A549 (cell line): ENCODE measurements around the gene NSMF. TPM values are rescaled to one million over a fixed set of nuclear protein-coding genes. Genes with fewer than 3 reads are reported as not detected.

Experiments used
- ATAC-seq, 2 experiments: fragments of 200-7000 bp in 1 of 2; fragments of >200 bp in 1 of 2; cut with Nextera tagmentation in 1 of 2; cut with Tn5 transposase in 1 of 2; 3 replicates each; pipeline versions ENCODE4 v1.8.0 to v1.9.1; 2018 to 2020; ENCODE audit warnings: mild to moderate bottlenecking in 1 of 2, moderate library complexity in 1 of 2
- CTCF ChIA-PET: fragments of 300-600 bp; sonication (Branson Sonifier 250); formaldehyde crosslinking; extraction: SDS; loops from one replicate; lab custom pipeline; 2021; ENCODE audit warnings: antibody characterized with exemption, inconsistent platforms; lab: Yijun Ruan, JAX
- POLR2A ChIA-PET: fragments of 350-600 bp; formaldehyde crosslinking; extraction: SDS; loops from one replicate; lab custom pipeline; 2021; ENCODE audit warnings: antibody characterized with exemption, inconsistent platforms; lab: Yijun Ruan, JAX
- DNase-seq, 2 experiments: peaks; one replicate each; pipeline versions ENCODE4 v3.0.0 to v3.0.0-alpha.2; 2011 to 2016; ENCODE audit warnings: low read depth in 1 of 2, low spot score in 1 of 2
- FAIRE-seq: peaks from 2 replicates; lab custom pipeline; 2011; peaks lifted over from hg19 to GRCh38; lab: Jason Lieb, UNC
- H3K27ac ChIP-seq, 2 experiments: fragments of >200 bp; sonication (Bioruptor Twin); formaldehyde crosslinking; 3 replicates each; pipeline ENCODE4 v1.5.1; 2016 to 2017
- H3K4me1 ChIP-seq: fragments of >200 bp; sonication (Bioruptor Twin); formaldehyde crosslinking; 3 replicates; pipeline ENCODE4 v1.6.1; 2016
- H3K4me2 ChIP-seq: fragments of >200 bp; sonication (Bioruptor Twin); formaldehyde crosslinking; 3 replicates; pipeline ENCODE4 v1.6.1; 2016
- H3K4me3 ChIP-seq: fragments of >200 bp; sonication (Bioruptor Twin); formaldehyde crosslinking; 3 replicates; pipeline ENCODE4 v1.5.1; 2016
- H3K9me3 ChIP-seq: fragments of >200 bp; sonication (Bioruptor Twin); formaldehyde crosslinking; 3 replicates; pipeline ENCODE4 v1.6.1; 2016
- CBX8 ChIP-seq: fragments of 200-600 bp; sonication (generic); IDR thresholded peaks from 2 replicates; pipeline ENCODE4 v1.6.1; 2016
- CTCF ChIP-seq: fragments of >200 bp; sonication (Bioruptor Twin); formaldehyde crosslinking; IDR thresholded peaks from 3 replicates; pipeline ENCODE4 v1.5.1; 2016
- FOXS1 ChIP-seq: fragments of 250-450 bp; sonication (Bioruptor Pico); IDR thresholded peaks from 2 replicates; pipeline ENCODE4 v1.5.0; 2020; ENCODE audit warnings: mild to moderate bottlenecking, moderate library complexity
- HDAC2 ChIP-seq: fragments of 200-600 bp; sonication (generic); IDR thresholded peaks from 2 replicates; pipeline ENCODE4 v1.6.1; 2016
- HES2 ChIP-seq: fragments of >200 bp; sonication (Bioruptor Twin); formaldehyde crosslinking; IDR thresholded peaks from 2 replicates; pipeline ENCODE4 v1.6.1; 2016
- HOXB5 ChIP-seq: fragments of 250-450 bp; sonication (Bioruptor Pico); IDR thresholded peaks from 2 replicates; pipeline ENCODE4 v1.5.0; 2020; ENCODE audit warnings: mild to moderate bottlenecking, moderate library complexity
- MAZ ChIP-seq: fragments of 150-350 bp; IDR thresholded peaks from 2 replicates; pipeline ENCODE4 v1.6.1; 2014; ENCODE audit warnings: antibody characterized with exemption, low read depth, low read length, borderline replicate concordance
- MYC ChIP-seq: IDR thresholded peaks from 2 replicates; pipeline ENCODE4 v1.6.1; 2012; ENCODE audit warnings: mild to moderate bottlenecking, inconsistent platforms, low read length, improper control_type of control experiment, borderline replicate concordance
- NPAS2 ChIP-seq: fragments of 250-450 bp; sonication (Bioruptor Pico); IDR thresholded peaks from 2 replicates; pipeline ENCODE4 v1.8.0; 2022; ENCODE audit warnings: mild to moderate bottlenecking, moderate library complexity, borderline replicate concordance
- RAD21 ChIP-seq, 2 experiments: fragments of >200 bp in 1 of 2; sonication (Bioruptor Twin) in 1 of 2; formaldehyde crosslinking in 1 of 2; IDR thresholded peaks in 1 of 2; conservative IDR thresholded peaks in 1 of 2; 2 replicates in 1 of 2; 3 replicates in 1 of 2; pipeline ENCODE4 v1.6.1; 2012 to 2018; ENCODE audit warnings: inconsistent platforms in 1 of 2
- RARB ChIP-seq: fragments of 250-450 bp; sonication (Bioruptor Pico); IDR thresholded peaks from 2 replicates; pipeline ENCODE4 v1.8.0; 2021; ENCODE audit warnings: mild to moderate bottlenecking, moderate library complexity
- RCOR1 ChIP-seq: fragments of 150-350 bp; IDR thresholded peaks from 2 replicates; pipeline ENCODE4 v1.6.1; 2014; ENCODE audit warnings: antibody characterized with exemption, low read length, low read depth
- RNF2 ChIP-seq: fragments of 200-600 bp; sonication (generic); IDR thresholded peaks from 2 replicates; pipeline ENCODE4 v1.6.1; 2016; ENCODE audit warnings: low read depth, mild to moderate bottlenecking, antibody characterized with exemption, moderate library complexity, borderline replicate concordance
- SMC3 ChIP-seq: fragments of >200 bp; sonication (Bioruptor Twin); formaldehyde crosslinking; IDR thresholded peaks from 3 replicates; pipeline ENCODE4 v1.6.1; 2018; ENCODE audit warnings: inconsistent platforms
- ZFP36 ChIP-seq: fragments of 450-650 bp; IDR thresholded peaks from 2 replicates; pipeline ENCODE4 v1.6.1; 2014; ENCODE audit warnings: borderline replicate concordance; ENCODE audit not compliant: partially characterized antibody
- ZNF302 ChIP-seq: fragments of 250-450 bp; sonication (Bioruptor Pico); IDR thresholded peaks from 2 replicates; pipeline ENCODE4 v1.9.0; 2021; ENCODE audit warnings: inconsistent platforms, mild to moderate bottlenecking, moderate library complexity
- WGBS: methylation state at CpG from one replicate; pipeline ENCODE4 v1.1.6; 2017; ENCODE audit errors: missing lambda C conversion rate; 5-methylcytosine and 5-hydroxymethylcytosine counted together
- polyA plus RNA-seq, 4 experiments: library from polyadenylated mRNA; depleted of rRNA in 3 of 4; stranded (reverse); fragments of >200 nt; fragmentation: RNase III in 1 of 4; extraction: RNeasy Plus Mini Kit Qiagen cat#74134 plus additional on column Dnase treatment in 1 of 4; gene quantifications; 2 replicates in 3 of 4; 3 replicates in 1 of 4; pipeline ENCODE4 v1.2.3, GENCODE V29; 2011 to 2017

The NSMF gene
- polyA plus RNA-seq, 2 of the 4 experiments (the other 2 are of a cell fraction), result 16.0 to 29.2 TPM

GRCh38 chr9:137407590-137408300, 51.4 kb downstream of the NSMF start:
- ATAC-seq, result no peak
- no peaks in the 10 kb centered on the region for H3K9me3 ChIP-seq
- no peak for DNase-seq
- FAIRE-seq, result no peak
- TF ChIP-seq HDAC2, result no peak
- TF ChIP-seq NPAS2 (CRISPR knock-in tag), result no peak
- no peak for TF ChIP-seq ZNF302 (CRISPR knock-in tag)
- TF ChIP-seq CBX8, result no peak
- no peak for TF ChIP-seq ZFP36
- TF ChIP-seq MYC, result no peak
- TF ChIP-seq RNF2, result no peak
- no peak for TF ChIP-seq SMC3
- no peak for TF ChIP-seq RARB (CRISPR knock-in tag)
- TF ChIP-seq FOXS1 (CRISPR knock-in tag), result no peak
- TF ChIP-seq MAZ, result no peak
- no peak for TF ChIP-seq RCOR1
- TF ChIP-seq, all 56 proteins: peak for 0
- 88% methylated on average over 16 of the region's 31 CpGs for WGBS
- CTCF ChIA-PET, result interaction anchor here (0.9 to 4.4 kb wide), 11 partner anchors 9 to 131 kb away, joined by 3 to 51 read pairs (median 5); partner anchors contain the start of genes EXD3, NOXA1 and NRARP
- Histone ChIP-seq H3K4me2 (peak overlapping the region; percentile 89), H3K27ac (peak overlapping the region; percentile 58 to 82; a peak in 4 of 6 replicates), H3K4me1 (peaks cover 38% of the 10 kb centered on the region), H3K4me3 (peak overlapping the region; percentile 35)
- POLR2A ChIA-PET, result interaction anchor here (2.4 kb wide), 1 partner anchor 106 kb away, joined by 13 read pairs; the partner anchor contains the start of gene NRARP

GRCh38 chr9:137406876-137407589, 52.1 kb downstream of the NSMF start:
- peak; percentile 60 to 64 for DNase-seq

More at GRCh38 chr9:137406876-137407589, 52.1 kb downstream of the NSMF start:
- CTCF ChIA-PET, result interaction anchor here (1.0 to 4.4 kb wide), 9 partner anchors 9 to 130 kb away, joined by 3 to 51 read pairs (median 5); partner anchors contain the start of gene NRARP
- ATAC-seq (peak; percentile 77 to 90), FAIRE-seq (no peak)
- POLR2A ChIA-PET, result no interaction called here
- peak overlapping the region; percentile 89 for H3K4me2 ChIP-seq
- peaks cover 31% of the 10 kb centered on the region for H3K4me1 ChIP-seq
- 0 out of 2 replicates have a peak, but pooled peaks have one; percentile 25 for TF ChIP-seq HOXB5 (CRISPR knock-in tag)
- peak; percentile 69 to 87; a peak in 4 of 5 replicates for TF ChIP-seq RAD21 (conservative IDR thresholded peaks at IDR 0.05 in 1 of 2, IDR thresholded peaks at IDR 0.05 in 1 of 2)
- TF ChIP-seq SMC3, result peak; percentile 79
- no peak for TF ChIP-seq HES2
- TF ChIP-seq CTCF, result peak; percentile 72
- H3K4me3 ChIP-seq, result peak overlapping the region; percentile 35
- H3K27ac ChIP-seq, result peak overlapping the region; percentile 58 to 82; a peak in 5 of 6 replicates
- WGBS, result 31% methylated on average over 5 of the region's 63 CpGs
- H3K9me3 ChIP-seq, result no peaks in the 10 kb centered on the region
